Measurements from ENCODE around the gene PPFIA2.

Gene PPFIA2

DNA sequence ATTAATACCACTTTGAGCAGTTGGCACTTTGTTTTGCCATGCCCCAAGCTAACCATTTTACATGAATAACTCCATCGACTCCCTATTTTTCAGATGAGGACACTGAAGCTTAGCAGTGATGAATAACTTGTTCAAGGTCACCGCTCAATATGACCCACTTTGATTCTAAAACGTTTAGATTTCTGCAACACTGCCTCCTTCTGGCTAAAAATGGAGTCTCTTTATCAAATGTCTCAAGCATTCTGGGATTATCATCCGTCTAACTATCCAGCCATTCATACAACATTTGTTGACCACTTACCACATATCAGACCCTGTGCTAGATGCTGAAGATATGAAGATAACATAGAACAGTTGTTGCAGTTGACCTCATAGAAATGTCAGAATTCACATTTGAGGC lies 298.0 kb downstream of the PPFIA2 start:
- in situ Hi-C loops (cut with HindIII; ENCODE audit: low sequenced_read_pairs) = no loop called here

DNA sequence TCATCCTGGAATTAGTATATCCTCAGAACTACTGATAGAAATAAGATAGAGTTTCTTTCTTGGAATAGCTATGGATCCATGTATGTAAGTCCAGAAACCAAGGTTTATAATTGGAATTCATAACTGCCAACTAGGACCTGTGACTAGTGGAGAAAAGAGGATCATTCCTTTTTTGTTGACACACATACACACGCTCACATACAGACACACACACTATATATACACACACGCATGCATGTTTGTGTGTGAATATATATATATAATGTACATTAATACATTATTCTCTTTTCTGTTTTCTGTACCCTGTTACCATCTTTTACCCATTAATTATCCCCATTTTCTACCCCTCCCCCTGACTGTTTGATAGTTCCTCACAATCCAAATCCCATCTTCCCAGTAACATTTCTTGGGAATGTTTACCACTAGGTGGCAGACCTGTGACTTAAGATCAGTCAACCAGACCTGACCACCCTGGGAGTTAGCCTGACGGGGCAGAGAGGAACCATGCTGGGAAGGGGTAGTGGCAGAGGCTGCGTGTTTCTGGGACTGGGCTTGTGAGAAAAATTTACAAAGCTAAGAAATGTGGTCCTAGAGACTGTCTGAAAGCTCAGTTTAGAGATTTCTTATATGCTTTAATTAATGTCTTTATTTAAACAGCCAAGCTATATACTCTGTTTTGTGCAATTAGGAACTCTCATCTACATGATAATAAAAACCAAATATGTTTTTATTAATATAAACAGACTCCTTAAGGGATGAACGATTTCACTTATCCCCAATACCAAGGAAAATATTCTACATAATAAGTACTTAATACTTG lies 308.0 kb downstream of the PPFIA2 start:
- in situ Hi-C loops (cut with HindIII; ENCODE audit: low sequenced_read_pairs) = no loop called here

DNA sequence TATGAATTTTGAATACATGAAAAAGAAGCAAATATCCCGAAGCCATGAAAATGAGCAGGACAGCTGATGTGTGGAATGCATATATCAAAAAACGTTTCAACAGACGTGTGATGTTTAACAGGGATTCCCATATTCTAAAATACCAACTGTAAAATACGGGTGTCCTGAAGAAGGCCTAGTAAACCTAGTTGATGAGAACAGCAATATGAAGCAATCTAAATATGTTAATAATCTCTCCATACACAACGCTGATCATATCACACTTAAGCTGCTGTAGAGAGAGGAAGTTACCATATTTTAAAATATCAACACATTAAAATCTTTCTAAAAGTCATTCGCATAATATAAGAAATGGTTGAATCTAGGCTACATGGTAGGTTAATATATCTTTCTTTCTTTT lies 317.5 kb downstream of the PPFIA2 start:
- in situ Hi-C loops (cut with HindIII; ENCODE audit: low sequenced_read_pairs) = no loop called here

DNA sequence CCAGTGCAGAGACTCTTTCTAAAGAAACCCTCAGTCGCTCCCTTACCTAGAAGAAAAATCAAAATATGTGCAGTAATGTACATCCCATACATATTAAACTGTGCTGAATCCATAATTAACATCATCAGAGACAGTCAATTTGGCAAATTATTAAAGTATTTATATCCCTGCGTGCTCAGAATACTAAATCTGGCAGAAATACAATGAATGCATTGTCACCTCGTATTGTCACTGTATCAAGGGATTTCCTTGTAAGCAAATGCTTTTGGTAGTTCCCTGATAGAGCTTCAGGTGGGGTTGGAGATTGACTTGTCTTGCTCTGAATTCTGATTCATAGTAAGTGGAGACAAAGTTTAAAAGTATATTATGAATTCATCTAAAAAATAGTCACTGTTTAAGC lies 319.1 kb downstream of the PPFIA2 start:
- in situ Hi-C loops (cut with HindIII; ENCODE audit: low sequenced_read_pairs) = no loop called here

DNA sequence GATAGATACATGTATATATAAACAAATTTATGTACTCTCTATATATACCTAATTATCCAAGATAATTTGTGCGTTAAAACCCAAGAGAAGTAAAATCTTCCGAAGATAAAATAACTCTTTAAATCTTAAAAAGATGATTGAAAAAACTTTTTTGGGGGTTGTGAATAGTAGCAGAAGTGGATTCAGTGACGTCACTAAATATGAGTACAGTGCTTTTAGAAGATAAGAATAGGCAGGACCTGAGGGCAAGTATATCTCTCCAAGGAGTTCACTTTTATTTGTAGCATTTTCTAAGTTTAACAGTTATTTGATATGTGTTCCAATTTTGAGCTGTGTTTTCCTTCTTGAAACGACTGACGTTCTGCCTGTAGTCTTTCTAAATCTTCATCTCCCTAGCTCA lies 319.8 kb downstream of the PPFIA2 start:
- in situ Hi-C loops (cut with HindIII; ENCODE audit: low sequenced_read_pairs) = no loop called here

DNA sequence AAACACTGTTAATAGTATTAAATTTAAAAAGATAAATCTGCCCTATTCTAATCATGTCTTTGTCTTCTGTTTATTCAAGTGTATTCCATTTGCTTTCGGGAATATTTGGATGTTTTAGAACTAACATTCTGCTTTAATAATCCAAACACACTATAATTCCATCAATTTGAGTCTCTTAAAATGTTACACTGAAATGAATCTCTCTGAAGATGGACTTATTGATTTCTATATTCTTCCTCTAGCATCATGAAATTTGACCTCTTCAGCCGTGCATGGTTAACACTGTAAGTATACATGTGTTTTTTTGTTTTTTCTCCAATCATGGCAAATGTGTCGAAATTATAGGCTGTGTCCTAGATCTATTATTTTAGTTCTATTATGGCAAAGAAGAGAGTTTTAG lies 342.1 kb downstream of the PPFIA2 start:
- in situ Hi-C loops (cut with HindIII; ENCODE audit: low sequenced_read_pairs) = no loop called here

DNA sequence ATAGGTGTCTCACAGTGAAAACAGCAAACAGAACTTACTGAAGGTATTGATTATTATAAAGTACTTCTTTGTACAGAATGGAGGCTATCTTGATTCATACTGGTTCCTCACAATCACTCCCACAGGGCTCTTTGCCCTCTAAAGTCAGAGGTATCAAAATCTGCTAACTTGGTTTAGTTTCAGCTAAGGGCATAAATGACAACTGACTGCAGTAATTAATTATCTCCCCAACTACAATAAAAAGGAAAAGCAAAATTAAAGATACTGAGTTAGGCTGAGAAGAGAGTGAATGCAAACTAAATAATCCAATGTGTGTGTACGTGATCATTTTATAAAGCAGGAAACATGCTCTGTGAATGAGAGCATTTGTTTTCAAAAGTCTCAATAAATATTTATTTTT lies 342.6 kb downstream of the PPFIA2 start:
- in situ Hi-C loops (cut with HindIII; ENCODE audit: low sequenced_read_pairs) = no loop called here

DNA sequence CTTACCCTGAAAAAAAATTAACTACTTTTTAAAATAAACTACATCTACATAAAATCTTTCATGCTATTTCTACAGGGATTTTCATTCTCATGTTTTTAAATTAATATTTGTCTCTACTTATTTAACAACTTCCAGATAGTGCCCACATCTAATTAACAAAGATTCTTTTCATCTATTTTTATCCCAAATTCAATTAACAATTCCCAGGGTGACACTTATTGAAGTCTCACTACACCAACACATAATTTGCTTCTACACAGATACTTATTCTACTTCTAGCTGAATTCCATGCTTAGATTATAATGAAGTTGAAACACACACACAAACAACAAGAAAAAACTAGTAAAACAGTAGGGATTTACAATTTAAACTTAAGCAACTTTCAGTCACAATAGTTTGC lies 344.7 kb downstream of the PPFIA2 start:
- in situ Hi-C loops (cut with HindIII; ENCODE audit: low sequenced_read_pairs) = no loop called here

DNA sequence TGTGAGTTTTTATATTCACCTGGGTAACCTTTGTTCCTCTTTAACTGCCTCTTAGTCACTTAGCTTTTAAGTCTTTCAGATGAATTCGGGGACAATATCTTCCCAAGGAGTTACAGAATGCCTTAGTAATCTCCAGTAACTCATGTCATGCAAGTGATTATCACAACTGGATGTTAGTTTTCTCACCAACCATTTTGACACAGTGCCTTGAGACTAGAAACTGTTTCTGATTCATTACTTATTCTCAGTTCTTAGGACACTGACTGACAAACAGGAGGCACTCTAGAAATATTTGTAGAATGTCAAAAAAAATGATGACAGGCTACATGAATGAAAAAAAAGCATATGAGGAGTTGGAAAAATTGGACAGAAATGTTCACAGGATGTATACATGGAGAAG lies 346.2 kb downstream of the PPFIA2 start:
- in situ Hi-C loops (cut with HindIII; ENCODE audit: low sequenced_read_pairs) = no loop called here

DNA sequence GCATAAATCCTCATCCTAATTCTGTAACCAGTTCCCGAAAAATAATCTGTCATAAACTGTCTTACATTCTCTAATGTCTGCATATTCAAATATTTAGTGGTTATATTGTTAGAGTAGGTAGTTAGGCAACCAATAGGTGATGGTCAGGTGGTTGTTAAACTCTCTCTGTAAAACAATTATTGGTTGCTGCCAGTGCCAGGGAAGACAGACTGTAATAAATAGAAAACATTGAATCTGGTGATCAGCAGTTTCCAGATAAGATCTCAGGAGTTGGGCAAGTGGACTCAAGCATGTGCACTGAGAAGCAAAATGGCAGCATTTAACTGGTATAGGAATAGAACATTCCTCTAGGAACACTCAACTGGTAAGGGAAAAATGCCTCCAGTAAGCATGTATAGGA lies 355.8 kb downstream of the PPFIA2 start:
- in situ Hi-C loops (cut with HindIII; ENCODE audit: low sequenced_read_pairs) = no loop called here

DNA sequence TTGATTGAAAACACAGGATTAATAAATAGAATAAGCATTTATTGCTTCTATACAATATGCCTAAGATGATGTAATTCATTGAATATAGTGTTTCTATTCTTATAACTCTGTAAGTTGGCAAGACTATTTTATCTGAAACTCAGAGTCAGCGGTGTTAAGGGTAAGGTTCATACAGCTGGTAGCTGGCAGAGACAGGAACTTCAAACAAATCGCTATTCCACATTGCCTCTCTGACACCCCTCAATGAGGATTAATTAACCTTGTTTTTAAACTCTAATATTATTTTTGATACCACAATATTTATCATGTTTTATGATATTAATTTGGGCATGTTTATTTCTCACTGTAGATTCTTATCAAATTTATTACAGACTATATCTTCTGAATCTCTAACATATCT lies 357.9 kb downstream of the PPFIA2 start:
- in situ Hi-C loops (cut with HindIII; ENCODE audit: low sequenced_read_pairs) = no loop called here

DNA sequence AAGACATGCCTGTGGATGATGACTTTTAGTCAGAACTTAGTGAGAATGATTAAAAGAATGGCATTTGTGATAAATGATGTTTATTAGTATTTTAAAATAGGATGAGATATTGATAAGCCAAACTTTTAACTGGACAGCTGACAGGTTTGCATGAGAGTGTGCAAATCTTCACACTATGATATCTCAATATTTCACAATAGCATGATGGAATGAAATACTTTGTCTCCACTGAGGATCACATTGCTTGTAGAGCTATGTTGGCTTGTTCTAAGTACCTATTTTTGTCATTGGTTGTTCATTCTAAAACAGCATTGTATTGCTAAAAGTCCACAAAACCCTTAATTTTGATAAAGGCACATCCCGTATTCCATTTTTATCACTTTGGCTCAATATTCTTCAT lies 359.1 kb downstream of the PPFIA2 start:
- in situ Hi-C loops (cut with HindIII; ENCODE audit: low sequenced_read_pairs) = no loop called here

DNA sequence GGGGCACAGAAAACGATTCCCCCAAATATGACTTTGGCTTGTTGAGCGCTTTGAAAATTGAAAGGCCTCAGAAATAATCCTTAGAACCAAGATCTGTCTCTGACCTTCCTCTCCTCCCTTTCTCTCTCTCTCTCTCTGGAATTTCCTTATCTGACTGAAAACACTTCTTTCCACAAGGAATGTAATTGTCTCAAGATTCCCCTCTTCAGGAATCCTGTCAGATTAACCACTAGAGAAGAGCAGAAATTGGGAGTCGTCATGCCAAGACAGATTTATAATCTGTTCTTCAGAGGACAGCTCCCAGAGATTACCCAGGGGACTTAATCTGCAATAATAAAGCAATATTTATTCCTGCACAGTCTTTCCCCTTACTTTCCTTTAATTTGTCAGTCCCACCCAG lies 363.7 kb downstream of the PPFIA2 start:
- in situ Hi-C loops (cut with HindIII; ENCODE audit: low sequenced_read_pairs) = no loop called here

DNA sequence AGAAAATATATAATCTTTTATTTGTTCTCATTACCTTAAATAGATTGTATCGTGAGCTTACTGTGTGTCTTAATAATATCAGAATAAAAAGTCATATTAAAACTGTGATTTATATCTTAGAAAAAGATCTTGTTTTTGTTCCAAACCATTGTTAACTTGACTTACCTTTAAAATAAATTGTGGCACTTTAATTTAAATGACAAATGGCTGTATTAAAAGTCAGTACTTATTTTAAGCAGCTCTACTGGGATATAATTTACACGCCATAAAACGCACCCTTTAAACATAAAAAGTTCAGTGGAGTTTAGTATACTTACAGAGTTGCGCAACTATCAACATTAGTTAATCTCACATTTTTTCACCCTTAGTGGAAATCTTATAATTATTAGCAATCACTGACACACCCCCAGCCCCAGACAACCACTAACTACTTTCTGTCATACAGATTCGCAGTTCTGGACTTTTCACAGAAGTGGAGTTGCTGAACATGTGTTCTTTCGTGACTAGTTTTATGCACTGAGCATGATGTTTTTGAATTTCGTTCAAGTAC lies 369.5 kb downstream of the PPFIA2 start:
- in situ Hi-C loops (cut with HindIII; ENCODE audit: low sequenced_read_pairs) = no loop called here

DNA sequence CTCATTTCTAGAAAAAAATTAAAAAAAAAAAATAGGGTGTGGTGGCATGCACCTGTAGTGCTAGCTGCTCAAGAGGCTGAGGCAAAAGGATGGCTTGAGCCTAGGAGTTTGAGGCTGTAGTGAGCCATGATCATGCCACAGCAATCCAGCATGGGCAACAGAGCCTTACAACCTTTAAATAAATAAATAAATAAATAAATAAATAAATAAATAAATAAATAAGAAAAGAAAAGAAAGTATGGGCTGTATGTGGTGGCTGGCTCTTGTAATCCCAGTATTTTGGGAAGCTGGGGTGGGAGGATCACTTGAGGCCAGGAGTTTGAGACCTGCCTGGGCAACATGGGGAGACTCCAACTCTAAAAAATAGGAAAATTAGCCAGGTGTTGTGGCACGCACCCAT lies 373.0 kb downstream of the PPFIA2 start:
- in situ Hi-C loops (cut with HindIII; ENCODE audit: low sequenced_read_pairs) = no loop called here

DNA sequence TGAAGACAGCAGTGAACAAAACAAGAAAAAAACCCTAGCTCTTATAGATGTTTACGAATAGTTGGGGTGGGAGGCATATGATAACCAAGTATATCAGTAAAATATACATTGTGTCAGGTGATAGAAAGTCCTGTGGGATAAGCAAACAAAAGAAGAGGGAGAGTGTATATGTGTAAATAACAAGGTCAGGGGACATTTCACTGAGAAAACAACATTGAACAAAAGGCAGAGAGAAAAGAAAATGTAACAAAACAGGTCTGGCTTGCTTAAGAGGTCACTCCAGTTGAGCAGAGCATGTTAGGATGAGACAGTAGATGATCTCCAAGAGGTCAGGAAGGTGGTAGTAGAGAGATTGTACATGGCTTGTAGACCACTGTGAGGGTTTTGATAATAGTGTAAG lies 377.2 kb downstream of the PPFIA2 start:
- in situ Hi-C loops (cut with HindIII; ENCODE audit: low sequenced_read_pairs) = no loop called here

DNA sequence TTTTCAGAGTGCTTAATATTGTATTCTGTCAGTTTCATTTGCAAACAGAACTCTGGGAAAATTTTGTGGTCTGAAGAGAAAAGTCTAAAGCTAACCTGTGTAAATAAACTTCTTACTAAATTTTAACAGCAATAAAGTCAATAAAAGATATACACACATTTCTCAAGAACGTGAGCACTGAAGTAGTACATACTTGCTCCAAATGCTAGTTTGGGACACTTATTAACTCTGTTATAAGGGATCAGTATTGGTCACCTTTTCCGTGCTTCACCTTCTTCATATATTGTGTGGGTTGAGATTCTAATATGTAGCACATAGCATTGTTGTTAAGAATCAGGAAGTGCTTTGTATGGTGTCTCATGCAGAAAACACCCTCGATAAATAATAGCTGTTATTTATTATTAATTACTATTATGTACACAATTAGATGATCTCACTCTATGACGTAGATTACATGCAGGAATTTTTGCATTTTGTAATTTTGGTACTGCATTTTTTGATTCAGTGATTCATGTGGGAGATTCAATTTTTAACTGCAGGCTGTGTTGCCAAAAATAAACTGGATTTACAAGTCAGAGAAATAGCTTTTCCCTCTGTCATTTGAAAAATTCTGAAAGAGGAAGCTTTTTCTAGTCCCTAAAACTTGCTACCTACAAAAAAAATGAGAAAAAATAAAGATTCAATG lies 380.4 kb downstream of the PPFIA2 start:
- in situ Hi-C loops (cut with HindIII; ENCODE audit: low sequenced_read_pairs) = no loop called here

DNA sequence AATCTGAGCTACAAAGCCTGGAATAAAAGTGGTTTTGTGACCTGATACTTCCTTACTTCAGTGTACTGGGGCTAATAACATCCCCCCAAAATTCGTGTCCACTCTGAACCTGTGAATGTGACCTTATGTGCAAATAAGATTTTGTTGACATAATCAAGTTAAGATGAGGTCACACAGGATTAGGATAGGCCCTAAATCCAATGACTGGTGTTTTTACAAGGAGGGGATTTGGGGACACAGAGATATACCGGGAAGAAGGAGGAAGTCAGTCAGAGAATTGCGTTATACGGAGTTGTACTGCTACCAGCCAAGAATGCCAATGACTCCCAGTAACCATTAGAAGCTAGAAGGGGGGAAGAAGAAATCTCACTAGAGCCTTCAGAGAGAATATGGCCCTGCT lies 381.4 kb downstream of the PPFIA2 start:
- in situ Hi-C loops (cut with HindIII; ENCODE audit: low sequenced_read_pairs) = no loop called here

DNA sequence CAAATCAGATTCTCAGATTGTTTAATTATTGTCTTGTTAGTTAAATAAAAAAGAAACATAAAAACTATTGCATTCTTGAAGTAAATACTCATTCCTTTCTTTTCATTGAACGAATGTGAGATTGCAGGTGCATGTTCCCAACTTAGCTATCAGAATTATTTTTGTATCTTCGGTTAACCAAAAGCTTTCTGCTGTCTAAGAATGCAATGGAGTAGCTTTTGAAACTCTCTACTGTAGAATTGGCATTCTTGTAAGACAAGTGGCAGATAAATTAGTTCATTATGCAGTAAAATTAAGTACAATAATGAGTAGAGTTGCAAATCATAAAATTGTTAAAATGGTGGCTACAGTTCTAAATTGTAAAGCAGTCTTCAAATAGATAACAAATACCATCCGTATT lies 383.2 kb downstream of the PPFIA2 start:
- in situ Hi-C loops (cut with HindIII; ENCODE audit: low sequenced_read_pairs) = no loop called here

DNA sequence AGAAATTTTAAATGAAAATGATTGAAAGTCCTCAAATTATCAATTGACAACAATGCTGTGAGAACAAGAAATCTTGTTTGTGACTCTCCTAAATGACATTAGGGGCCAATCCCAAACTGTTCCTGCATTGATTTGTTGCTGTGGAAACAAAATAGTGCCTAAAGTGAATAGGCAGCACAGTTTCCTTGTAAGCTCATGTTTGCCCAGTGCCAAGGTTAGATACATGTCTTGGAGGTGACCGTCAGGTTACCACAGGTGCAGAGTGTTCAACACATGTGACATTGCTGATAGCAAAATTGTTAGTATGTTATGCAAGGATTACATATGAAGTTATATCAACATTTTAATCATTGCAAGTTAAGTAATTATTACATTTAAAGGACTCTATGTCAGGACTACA lies 388.7 kb downstream of the PPFIA2 start:
- in situ Hi-C loops (cut with HindIII; ENCODE audit: low sequenced_read_pairs) = no loop called here

DNA sequence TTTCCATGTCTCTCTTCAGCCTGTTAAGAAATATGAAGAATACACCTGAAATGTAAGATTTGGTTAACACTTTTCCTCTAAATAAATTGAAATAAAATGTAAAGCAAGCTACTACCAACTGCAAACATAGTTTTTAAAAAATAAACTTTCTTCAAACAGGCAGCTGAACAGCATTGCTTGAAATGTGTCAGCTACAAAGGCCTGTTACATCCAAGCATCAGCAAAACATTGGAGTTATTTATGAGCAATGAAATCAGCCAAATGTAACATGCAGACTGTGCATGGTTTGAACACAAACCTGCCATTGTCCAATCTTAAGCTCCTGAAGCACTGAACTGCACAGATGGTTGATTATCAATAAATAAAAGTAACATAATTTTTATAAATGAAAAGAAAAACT lies 390.0 kb downstream of the PPFIA2 start:
- in situ Hi-C loops (cut with HindIII; ENCODE audit: low sequenced_read_pairs) = no loop called here

DNA sequence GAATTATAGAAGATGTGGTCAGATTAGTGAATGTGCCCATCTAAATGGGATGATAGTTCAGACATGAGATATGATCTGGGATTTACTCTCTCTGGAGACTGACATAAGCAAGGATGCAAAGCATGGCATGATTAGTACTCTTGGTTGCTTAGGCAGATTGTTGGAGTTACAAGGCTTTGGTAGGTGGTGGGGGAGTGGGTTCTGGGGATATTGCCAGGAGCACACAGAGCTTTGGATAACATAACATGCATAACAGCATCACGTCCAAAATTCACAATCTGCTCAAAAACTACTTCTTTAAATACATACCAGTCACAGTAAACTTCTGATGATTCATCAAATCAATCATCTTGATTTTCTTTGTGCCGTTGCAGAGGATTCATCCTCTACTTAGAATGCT lies 393.9 kb downstream of the PPFIA2 start:
- in situ Hi-C loops (cut with HindIII; ENCODE audit: low sequenced_read_pairs) = no loop called here

Measured in DLD1 (cell line).